RWPE2 (cell line): Measurements from ENCODE around the gene HEPACAM.

Experiments
- ATAC-seq: fragments of 200-7000 bp; cut with Tn5 transposase; 3 replicates; pipeline ENCODE4 v1.9.1; 2021; ENCODE audit warnings: low read depth
- DNase-seq: peaks from one replicate; pipeline ENCODE4 v3.0.0-alpha.2; 2020; ENCODE audit warnings: low spot score
- H3K27ac ChIP-seq: fragments of 450-650 bp; 2 replicates; pipeline ENCODE4 v1.5.1; 2017; ENCODE audit warnings: mild to moderate bottlenecking; ENCODE audit not compliant: poor library complexity, severe bottlenecking
- H3K27me3 ChIP-seq: fragments of 250-450 bp; sonication (Bioruptor Pico); 2 replicates; pipeline ENCODE4 v1.5.1; 2021; ENCODE audit warnings: mild to moderate bottlenecking, moderate library complexity; ENCODE audit not compliant: insufficient read depth, poor library complexity, severe bottlenecking
- H3K36me3 ChIP-seq: fragments of 250-450 bp; sonication (Bioruptor Pico); 2 replicates; pipeline ENCODE4 v1.5.1; 2020; ENCODE audit warnings: low read depth, mild to moderate bottlenecking, moderate library complexity
- H3K4me1 ChIP-seq: fragments of 250-450 bp; sonication (Bioruptor Pico); 2 replicates; pipeline ENCODE4 v1.5.1; 2021; ENCODE audit warnings: mild to moderate bottlenecking, moderate library complexity; ENCODE audit not compliant: insufficient read depth, poor library complexity, severe bottlenecking
- H3K4me3 ChIP-seq: fragments of 250-450 bp; sonication (Bioruptor Pico); 2 replicates; pipeline ENCODE4 v1.5.1; 2021; ENCODE audit warnings: mild to moderate bottlenecking, moderate library complexity; ENCODE audit not compliant: severe bottlenecking
- H3K9me3 ChIP-seq: fragments of 250-450 bp; sonication (Bioruptor Pico); 2 replicates; pipeline ENCODE4 v1.5.1; 2021; ENCODE audit warnings: mild to moderate bottlenecking, moderate library complexity; ENCODE audit not compliant: severe bottlenecking
- TF ChIP-seq, protein P1 (sequence below): fragments of 450-650 bp; IDR thresholded peaks from one replicate; pipeline ENCODE4 v1.5.1; 2017; ENCODE audit warnings: mild to moderate bottlenecking, moderate library complexity; ENCODE audit not compliant: poor library complexity, severe bottlenecking

HEPACAM gene

DNA sequence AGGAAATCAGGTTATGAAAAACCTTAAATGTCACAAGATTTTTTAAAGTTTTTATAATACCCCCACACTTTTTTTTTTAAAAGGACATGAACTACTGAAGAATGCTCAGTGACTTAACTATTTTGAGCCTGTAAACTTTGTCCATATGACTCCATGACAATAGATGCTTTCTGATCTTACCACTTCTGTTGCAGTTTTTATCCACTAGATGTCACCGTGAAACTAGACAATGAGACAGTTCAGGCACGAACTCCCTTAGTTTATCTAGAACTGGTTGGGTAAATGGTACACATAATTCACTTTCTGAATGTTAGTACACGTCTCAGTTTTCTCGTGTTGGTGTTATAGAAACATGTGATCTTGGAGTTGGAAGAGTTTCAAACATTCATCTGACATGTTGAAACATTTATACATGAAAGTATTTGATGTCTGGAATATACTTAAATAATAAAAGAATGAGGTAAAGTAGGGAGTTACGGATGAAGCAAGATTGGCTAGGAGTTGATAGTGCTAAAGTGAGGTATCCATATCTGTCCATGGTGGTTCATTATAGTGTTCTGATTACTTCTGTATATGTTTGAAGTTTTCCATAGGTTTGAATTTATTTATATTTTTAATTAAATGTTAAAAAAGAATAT lies 26.2 kb upstream of the HEPACAM start:
- Histone ChIP-seq H3K4me1 (no peaks in the 10 kb centered on the region), H3K27ac (no peak overlapping the region), H3K27me3 (no peaks in the 10 kb centered on the region), H3K4me3 (no peak overlapping the region), H3K9me3 (no peaks in the 10 kb centered on the region), H3K36me3 (peaks cover 11% of the 10 kb centered on the region; the same call in 1 of the 2 replicates)
- DNase-seq = no peak
- peak; percentile 90 for ATAC-seq
- TF ChIP-seq, protein P1, sequence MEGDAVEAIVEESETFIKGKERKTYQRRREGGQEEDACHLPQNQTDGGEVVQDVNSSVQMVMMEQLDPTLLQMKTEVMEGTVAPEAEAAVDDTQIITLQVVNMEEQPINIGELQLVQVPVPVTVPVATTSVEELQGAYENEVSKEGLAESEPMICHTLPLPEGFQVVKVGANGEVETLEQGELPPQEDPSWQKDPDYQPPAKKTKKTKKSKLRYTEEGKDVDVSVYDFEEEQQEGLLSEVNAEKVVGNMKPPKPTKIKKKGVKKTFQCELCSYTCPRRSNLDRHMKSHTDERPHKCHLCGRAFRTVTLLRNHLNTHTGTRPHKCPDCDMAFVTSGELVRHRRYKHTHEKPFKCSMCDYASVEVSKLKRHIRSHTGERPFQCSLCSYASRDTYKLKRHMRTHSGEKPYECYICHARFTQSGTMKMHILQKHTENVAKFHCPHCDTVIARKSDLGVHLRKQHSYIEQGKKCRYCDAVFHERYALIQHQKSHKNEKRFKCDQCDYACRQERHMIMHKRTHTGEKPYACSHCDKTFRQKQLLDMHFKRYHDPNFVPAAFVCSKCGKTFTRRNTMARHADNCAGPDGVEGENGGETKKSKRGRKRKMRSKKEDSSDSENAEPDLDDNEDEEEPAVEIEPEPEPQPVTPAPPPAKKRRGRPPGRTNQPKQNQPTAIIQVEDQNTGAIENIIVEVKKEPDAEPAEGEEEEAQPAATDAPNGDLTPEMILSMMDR = peak; percentile 87

DNA sequence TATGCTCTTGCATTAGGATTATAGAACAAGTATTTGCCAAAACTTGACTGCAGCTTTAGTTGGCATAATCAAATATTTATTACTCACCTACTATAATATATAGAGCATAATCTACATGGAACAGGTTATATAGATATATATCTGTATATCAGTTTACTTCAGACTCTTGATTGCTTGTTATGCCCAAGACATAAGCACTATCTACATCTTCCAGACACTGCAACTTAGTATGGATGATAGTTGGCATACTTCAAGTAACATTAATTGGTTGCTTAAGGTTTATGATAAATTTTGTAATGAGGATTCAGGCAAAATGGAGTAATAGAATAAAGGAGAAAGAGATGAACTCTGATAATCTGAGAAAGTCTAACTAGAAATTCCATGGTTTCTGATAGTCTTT lies 19.2 kb upstream of the HEPACAM start:
- Histone ChIP-seq H3K9me3 (no peaks in the 10 kb centered on the region), H3K27ac (no peak overlapping the region)
- ATAC-seq = no peak

DNA sequence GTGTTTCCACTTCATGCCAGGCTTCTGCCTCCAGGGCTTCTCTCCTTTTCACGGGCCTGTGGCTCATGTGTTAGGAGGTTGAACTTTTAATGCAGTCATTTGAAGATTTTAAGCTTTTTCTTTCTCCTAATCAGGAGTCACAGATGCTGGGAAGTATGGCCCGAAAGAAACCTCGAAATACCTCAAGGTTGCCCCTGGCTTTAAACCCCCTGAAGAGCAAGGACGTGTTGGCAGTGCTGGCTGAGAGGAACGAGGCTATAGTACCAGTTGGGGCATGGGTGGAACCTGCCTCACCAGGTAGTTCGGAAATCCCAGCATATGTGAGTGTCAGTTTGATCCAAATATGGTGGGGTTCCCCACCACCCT lies 18.7 kb upstream of the HEPACAM start:
- Histone ChIP-seq H3K27me3 (no peaks in the 10 kb centered on the region), H3K4me3 (peak overlapping the region; percentile 49), H3K27ac (peak overlapping the region; percentile 33), H3K4me1 (peaks cover 11% of the 10 kb centered on the region), H3K36me3 (no peaks in the 10 kb centered on the region), H3K9me3 (no peaks in the 10 kb centered on the region)
- DNase-seq (no peak), ATAC-seq (no peak)
- TF ChIP-seq, protein P1 = no peak

More for the DNA sequence above, 19.2 kb upstream of the HEPACAM start:
- no peak for DNase-seq
- Histone ChIP-seq H3K4me1 (peaks cover 11% of the 10 kb centered on the region), H3K27me3 (no peaks in the 10 kb centered on the region), H3K4me3 (no peak overlapping the region), H3K36me3 (no peaks in the 10 kb centered on the region)
- TF ChIP-seq, protein P1 = no peak

DNA sequence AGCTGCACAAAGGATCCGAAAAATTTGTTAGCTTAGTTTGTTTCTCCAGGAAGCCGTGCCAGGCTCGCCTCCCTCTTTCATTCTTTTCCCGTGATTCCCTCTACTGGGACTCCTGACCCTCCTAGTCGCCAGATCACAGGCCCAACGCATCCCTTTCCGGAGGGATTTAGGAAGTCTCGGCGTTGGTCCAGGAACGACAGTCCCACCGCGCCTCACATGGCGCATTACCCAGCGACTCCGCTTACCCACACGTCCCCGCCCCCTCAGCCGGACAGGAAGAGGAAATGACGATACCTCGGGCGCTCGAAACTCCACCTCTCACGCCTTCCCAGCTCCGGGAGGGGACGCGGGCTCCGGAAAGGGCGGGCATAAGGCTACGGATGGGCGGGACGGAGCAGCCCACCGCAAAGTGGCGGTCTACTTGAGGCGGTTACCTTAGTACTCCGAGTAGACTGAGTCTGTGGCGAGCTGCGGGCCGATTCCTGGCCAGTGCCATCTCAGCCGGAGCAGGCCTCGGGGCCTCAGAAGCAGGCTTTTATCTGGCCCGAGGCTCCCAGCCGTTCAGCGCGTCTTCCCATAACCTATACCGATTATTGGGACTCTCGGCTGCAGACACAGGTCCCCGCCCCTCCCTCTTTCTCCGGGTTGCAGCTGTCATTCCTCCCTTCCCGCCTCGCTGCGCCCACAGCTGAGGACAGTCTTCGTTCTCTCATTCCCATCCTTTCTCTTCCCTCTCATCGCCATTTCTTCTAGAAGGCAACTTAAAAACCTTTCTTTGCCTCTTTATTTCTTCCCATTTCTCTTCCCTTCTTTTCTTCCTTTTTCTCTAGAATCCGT lies 18.1 kb upstream of the HEPACAM start, which contains the start of gene CCDC15:
Gene CCDC15, plus strand, starts transcription at position 450 of the 837 bp plus-strand sequence. CDS start 531 bp downstream, outside the sequence.
- Histone ChIP-seq H3K27me3 (no peaks in the 10 kb centered on the region), H3K4me3 (peak within 1 kb of the TSS; percentile 49), H3K4me1 (peaks cover 11% of the 10 kb centered on the region), H3K36me3 (no peaks in the 10 kb centered on the region), H3K27ac (peak within 1 kb of the TSS; percentile 33), H3K9me3 (no peaks in the 10 kb centered on the region)
- TF ChIP-seq, protein P1 = no peak
- DNase-seq (peak; percentile 98), ATAC-seq (peak; percentile 99)

DNA sequence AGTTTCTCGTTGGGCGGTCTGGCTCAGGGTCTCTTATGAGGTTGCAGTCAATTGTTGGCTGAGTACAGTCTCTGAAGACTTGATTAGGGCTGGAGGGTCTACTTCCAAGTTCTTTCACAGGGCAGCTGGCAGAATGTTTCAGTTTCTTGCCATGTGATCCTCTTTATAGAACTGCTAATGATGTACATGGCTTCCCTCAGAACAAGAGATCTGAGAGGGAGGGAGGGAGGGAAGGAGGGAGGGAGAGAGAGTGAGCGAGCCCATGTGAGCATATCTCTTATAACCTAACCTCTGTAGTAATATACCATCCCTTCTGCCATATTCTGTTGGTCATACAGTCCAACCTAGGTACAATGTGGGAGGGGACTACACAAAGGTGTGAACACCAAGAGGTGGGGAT lies 15.5 kb upstream of the HEPACAM start:
- Histone ChIP-seq H3K27me3 (no peaks in the 10 kb centered on the region), H3K4me1 (peaks cover 21% of the 10 kb centered on the region), H3K27ac (no peak overlapping the region), H3K36me3 (no peaks in the 10 kb centered on the region), H3K4me3 (no peak overlapping the region), H3K9me3 (no peaks in the 10 kb centered on the region)
- DNase-seq (no peak), ATAC-seq (no peak)
- TF ChIP-seq, protein P1 = no peak
